MM.1S (cell line): ENCODE data around the gene PTPRG.

ENCODE experiments used
- DNase-seq: peaks from one replicate; pipeline ENCODE4 v3.0.0-alpha.2; 2015
- H2AFZ ChIP-seq: fragments of 300-600 bp; sonication (generic); 2 replicates; pipeline ENCODE4 v1.6.0; 2016; ENCODE audit warnings: antibody characterized with exemption, low read length
- H3F3A ChIP-seq: fragments of 300-600 bp; sonication (generic); 2 replicates; pipeline ENCODE4 v1.6.1; 2016; ENCODE audit warnings: mild to moderate bottlenecking, antibody characterized with exemption, low read length, moderate library complexity, mixed read lengths; ENCODE audit not compliant: insufficient read depth
- H3K27ac ChIP-seq: fragments of 300-600 bp; sonication (generic); 2 replicates; pipeline ENCODE4 v1.5.1; 2016; ENCODE audit warnings: mild to moderate bottlenecking, low read length
- H3K27me3 ChIP-seq: fragments of 300-600 bp; sonication (generic); replicated peaks from 2 replicates; pipeline ENCODE4 v1.6.0; 2016; ENCODE audit warnings: low read length; ENCODE audit not compliant: insufficient read depth
- H3K36me3 ChIP-seq: fragments of 300-600 bp; sonication (generic); replicated peaks from 2 replicates; pipeline ENCODE4 v1.6.1; 2016; ENCODE audit warnings: mild to moderate bottlenecking, low read length, mixed read lengths; ENCODE audit not compliant: insufficient read depth
- H3K4me1 ChIP-seq: fragments of 300-600 bp; sonication (generic); 2 replicates; pipeline ENCODE4 v1.6.1; 2016; ENCODE audit warnings: low read length, mixed read lengths
- H3K4me2 ChIP-seq: fragments of 300-600 bp; sonication (generic); 2 replicates; pipeline ENCODE4 v1.6.0; 2016; ENCODE audit warnings: low read depth, low read length
- H3K4me3 ChIP-seq: fragments of 300-600 bp; sonication (generic); 2 replicates; pipeline ENCODE4 v1.5.1; 2016; ENCODE audit warnings: low read length, mixed read lengths
- H3K79me2 ChIP-seq: fragments of 300-600 bp; sonication (generic); 2 replicates; pipeline ENCODE4 v1.6.1; 2016; ENCODE audit warnings: mixed run types, low read length, mixed read lengths
- H3K9ac ChIP-seq: fragments of 300-600 bp; sonication (generic); 2 replicates; pipeline ENCODE4 v1.6.1; 2016; ENCODE audit warnings: low read length, mixed read lengths
- H3K9me2 ChIP-seq: fragments of 300-600 bp; sonication (generic); replicated peaks from 2 replicates; pipeline ENCODE4 v1.6.1; 2016; ENCODE audit warnings: mild to moderate bottlenecking, low read length, mixed read lengths; ENCODE audit not compliant: insufficient read depth
- H3K9me3 ChIP-seq: fragments of 300-600 bp; sonication (generic); replicated peaks from 2 replicates; pipeline ENCODE4 v1.6.1; 2016; ENCODE audit warnings: mild to moderate bottlenecking, low read length, mixed read lengths; ENCODE audit not compliant: insufficient read depth
- H4K20me1 ChIP-seq: fragments of 300-600 bp; sonication (generic); 2 replicates; pipeline ENCODE4 v1.6.1; 2016; ENCODE audit warnings: mild to moderate bottlenecking, low read length, moderate library complexity, mixed read lengths; ENCODE audit not compliant: insufficient read depth
- EZH2 ChIP-seq: fragments of 300-600 bp; sonication (generic); optimal IDR thresholded peaks from 2 replicates; pipeline ENCODE3; 2017; ENCODE audit warnings: low read depth, mild to moderate bottlenecking, antibody characterized with exemption, low read length, mixed read lengths
- EZH2phosphoT487 ChIP-seq: fragments of 300-600 bp; sonication (generic); IDR thresholded peaks from 2 replicates; pipeline ENCODE4 v1.6.1; 2018; ENCODE audit warnings: antibody characterized with exemption, low read length
- TF ChIP-seq, protein P1 (sequence below): fragments of 300-600 bp; sonication (generic); IDR thresholded peaks from 2 replicates; pipeline ENCODE4 v1.5.1; 2016; ENCODE audit warnings: antibody characterized with exemption, low read length, mixed read lengths

Gene PTPRG

DNA sequence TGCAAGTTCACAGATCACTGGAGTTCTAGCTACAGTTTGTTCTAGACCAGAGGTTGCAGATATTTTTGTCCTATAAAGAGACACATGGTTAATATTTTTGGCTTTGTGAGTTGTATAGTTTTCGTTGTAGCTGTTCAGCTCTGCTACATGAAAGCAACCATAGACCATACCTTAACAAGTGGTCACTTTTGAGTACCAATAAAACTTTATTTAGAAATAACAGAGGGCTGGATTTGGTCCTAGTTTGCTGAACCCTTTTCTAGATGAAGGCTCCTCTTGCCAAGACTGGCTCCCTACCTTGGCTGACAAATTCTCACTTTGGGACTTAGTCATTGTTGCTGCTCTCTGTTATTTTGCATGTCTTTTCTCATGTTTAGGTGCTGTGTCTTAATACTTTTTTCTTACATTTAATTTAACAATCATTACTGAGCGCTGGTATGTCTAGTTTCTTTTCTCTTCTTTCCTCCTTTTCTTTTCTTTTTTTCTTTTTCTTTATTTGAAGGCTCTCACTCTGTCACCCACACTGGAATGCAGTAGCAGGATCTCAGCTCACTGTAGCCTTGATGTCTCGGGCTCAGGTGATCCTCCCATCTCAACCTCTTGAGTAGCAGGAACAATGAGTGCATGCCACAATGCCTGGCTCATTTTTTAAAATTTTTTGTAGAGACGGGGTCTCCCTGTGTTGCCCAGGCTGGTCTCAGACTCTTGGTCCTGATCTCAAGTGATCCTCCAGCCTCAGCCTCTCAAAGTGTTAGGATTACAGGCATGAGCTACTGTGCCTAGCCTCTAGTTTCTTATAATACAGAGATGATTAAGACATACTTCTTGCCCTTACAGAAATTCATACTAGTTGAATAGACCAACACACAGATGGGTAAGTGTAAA is 227.5 kb downstream of the PTPRG start:
- H3K36me3 ChIP-seq, result no peaks in the 10 kb centered on the region
- no peak for DNase-seq
- no peaks in the 10 kb centered on the region for H4K20me1 ChIP-seq
- no peak overlapping the region for H3K27ac ChIP-seq
- H3K9ac ChIP-seq, result no peak overlapping the region
- no peaks in the 10 kb centered on the region for H3F3A ChIP-seq
- TF ChIP-seq EZH2 (no peak), EZH2phosphoT487 (no peak)
- TF ChIP-seq, protein P1, sequence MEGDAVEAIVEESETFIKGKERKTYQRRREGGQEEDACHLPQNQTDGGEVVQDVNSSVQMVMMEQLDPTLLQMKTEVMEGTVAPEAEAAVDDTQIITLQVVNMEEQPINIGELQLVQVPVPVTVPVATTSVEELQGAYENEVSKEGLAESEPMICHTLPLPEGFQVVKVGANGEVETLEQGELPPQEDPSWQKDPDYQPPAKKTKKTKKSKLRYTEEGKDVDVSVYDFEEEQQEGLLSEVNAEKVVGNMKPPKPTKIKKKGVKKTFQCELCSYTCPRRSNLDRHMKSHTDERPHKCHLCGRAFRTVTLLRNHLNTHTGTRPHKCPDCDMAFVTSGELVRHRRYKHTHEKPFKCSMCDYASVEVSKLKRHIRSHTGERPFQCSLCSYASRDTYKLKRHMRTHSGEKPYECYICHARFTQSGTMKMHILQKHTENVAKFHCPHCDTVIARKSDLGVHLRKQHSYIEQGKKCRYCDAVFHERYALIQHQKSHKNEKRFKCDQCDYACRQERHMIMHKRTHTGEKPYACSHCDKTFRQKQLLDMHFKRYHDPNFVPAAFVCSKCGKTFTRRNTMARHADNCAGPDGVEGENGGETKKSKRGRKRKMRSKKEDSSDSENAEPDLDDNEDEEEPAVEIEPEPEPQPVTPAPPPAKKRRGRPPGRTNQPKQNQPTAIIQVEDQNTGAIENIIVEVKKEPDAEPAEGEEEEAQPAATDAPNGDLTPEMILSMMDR, result no peak
- no peaks in the 10 kb centered on the region for H3K9me2 ChIP-seq
- H3K9me3 ChIP-seq, result no peaks in the 10 kb centered on the region
- no peak overlapping the region for H3K4me2 ChIP-seq
- H3K79me2 ChIP-seq, result 0 out of 2 replicates have a peak, but pooled peaks cover 11% of the 10 kb centered on the region
- H3K27me3 ChIP-seq, result no peaks in the 10 kb centered on the region
- H3K4me1 ChIP-seq, result peaks cover 8% of the 10 kb centered on the region; the same call in 1 of the 2 replicates
- no peak overlapping the region for H2AFZ ChIP-seq
- no peak overlapping the region for H3K4me3 ChIP-seq

GRCh38 chr3:61789861-61790260 is 228.5 kb downstream of the PTPRG start:
- DNase-seq, result no peak
- Histone ChIP-seq H3K4me1 (peaks cover 8% of the 10 kb centered on the region; the same call in 1 of the 2 replicates), H3K27ac (no peak overlapping the region), H3K27me3 (no peaks in the 10 kb centered on the region), H3F3A (no peaks in the 10 kb centered on the region), H3K36me3 (no peaks in the 10 kb centered on the region), H3K4me2 (no peak overlapping the region), H3K9me3 (no peaks in the 10 kb centered on the region), H2AFZ (no peak overlapping the region), H3K79me2 (peaks cover 13% of the 10 kb centered on the region; the same call in 1 of the 2 replicates), H3K4me3 (no peak overlapping the region), H4K20me1 (no peaks in the 10 kb centered on the region), H3K9me2 (no peaks in the 10 kb centered on the region), H3K9ac (no peak overlapping the region)
- TF ChIP-seq EZH2phosphoT487 (no peak), EZH2 (no peak)
- TF ChIP-seq, protein P1, result no peak

- TF ChIP-seq, protein P1, result no peak
- TF ChIP-seq EZH2 (no peak), EZH2phosphoT487 (no peak)
- Histone ChIP-seq H4K20me1 (no peaks in the 10 kb centered on the region), H3K36me3 (no peaks in the 10 kb centered on the region), H3F3A (no peaks in the 10 kb centered on the region), H3K4me2 (no peak overlapping the region), H3K27ac (no peak overlapping the region), H2AFZ (no peak overlapping the region), H3K9me3 (no peaks in the 10 kb centered on the region), H3K9me2 (no peaks in the 10 kb centered on the region), H3K79me2 (peaks cover 15% of the 10 kb centered on the region; the same call in 1 of the 2 replicates), H3K9ac (no peak overlapping the region), H3K4me1 (peaks cover 8% of the 10 kb centered on the region; the same call in 1 of the 2 replicates), H3K4me3 (no peak overlapping the region), H3K27me3 (no peaks in the 10 kb centered on the region)
- DNase-seq, result no peak
Measured at GRCh38 chr3:61790411-61790810, 229.0 kb downstream of the PTPRG start.
